GM19328 (cell line): Measurements from ENCODE around the gene RIN3.
A peak's percentile ranks its signal among the peaks of the same experiment; 100 is the strongest.

ENCODE experiments used
- ATAC-seq: cut with Tn5 transposase; IDR thresholded peaks from one replicate; pipeline ENCODE4 v1.9.1; 2021; ENCODE audit warnings: mild to moderate bottlenecking, moderate library complexity; ENCODE audit not compliant: unreplicated experiment

Gene RIN3

DNA sequence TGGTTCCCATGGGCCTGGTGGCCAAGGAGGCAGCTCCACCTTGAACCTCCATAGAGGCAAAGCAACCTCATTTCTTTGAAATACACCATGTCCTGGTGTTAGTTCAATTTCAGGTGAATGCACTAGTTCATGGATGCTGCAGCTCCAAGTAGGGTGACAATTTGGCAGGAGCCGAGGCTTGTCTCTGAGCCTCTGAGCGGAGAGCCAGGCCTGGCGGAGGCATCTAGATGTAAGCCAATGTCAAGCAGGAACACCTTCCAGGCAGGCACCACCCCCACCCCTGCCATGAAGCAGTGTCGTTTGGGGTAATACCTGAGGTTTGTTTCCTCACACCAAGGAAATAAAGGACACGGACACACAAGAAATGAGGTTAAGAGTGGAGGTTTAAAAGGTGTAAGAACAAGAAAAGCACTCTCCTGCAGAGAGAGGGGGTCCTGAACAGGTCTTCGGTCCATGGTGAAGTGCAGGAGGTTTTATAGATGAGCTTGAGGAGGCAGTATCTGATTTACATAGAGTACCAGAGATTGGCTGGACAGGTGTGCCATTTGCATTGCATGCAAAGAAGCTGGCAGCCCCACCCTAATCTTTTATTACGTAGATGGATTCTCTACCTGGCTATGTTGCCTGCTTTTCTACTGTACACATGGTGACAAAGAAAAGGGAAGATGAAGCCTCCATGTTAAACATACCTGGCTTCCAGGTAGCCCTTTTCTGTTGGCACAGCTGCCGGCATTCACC, 60.3 kb downstream of the RIN3 start:
- ATAC-seq, result no peak

DNA sequence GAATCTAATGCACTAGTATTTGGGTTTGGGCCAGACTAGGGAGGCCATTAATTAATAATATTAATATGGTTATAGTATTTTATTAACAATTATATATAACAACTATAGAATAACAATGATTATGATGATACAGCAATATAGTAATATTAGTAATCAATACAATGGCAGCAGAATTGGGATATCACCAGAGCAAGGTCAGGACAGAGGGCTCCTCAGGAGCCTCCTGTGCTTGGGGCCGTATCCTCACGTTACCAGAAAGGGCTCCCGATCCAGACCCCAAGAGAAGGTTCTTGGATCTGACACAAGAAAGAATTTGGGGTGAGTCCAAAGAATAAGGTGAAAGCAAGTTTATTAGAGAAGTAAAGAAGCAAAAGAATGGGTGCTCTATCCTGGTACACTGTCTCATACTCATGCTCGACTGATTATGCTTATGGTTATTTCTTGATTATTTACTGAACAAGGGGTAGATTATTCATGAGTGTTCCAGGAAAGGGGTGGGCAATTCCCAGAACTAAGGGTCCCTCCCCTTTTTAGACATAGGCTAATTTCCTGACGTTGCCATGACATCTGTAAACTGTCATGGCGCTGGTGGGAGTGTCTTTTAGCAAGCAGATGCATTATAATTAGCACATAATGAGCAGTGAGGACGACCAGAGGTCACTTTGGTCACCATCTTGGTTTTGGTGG, 61.6 kb downstream of the RIN3 start:
- ATAC-seq, result no peak

GRCh38 chr14:92575748-92576303, 62.2 kb downstream of the RIN3 start:
- ATAC-seq, result no peak

- peak; percentile 71 for ATAC-seq
Measured at GRCh38 chr14:92577321-92577742, 63.8 kb downstream of the RIN3 start.

DNA sequence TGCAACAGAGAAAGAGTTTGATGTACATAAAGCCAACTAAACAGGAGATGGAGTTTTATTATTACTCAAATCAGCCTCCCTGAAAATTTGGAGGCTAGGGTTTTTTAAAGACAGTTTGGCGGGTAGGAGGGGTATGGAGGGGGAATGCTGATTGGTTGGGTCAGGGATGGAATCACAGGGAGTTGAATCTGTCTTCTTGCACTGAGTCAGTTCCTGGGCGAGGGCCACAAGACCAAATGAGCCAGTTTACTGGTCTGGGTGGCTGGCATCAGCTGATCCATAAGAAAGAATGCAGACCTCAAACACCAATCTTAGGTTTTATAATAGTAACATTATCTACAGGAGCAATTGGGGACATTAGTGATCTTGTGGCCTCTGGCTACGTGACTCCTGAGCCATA, 64.9 kb downstream of the RIN3 start:
- ATAC-seq, result no peak

GRCh38 chr14:92579244-92579936, 65.8 kb downstream of the RIN3 start:
- ATAC-seq, result no peak

DNA sequence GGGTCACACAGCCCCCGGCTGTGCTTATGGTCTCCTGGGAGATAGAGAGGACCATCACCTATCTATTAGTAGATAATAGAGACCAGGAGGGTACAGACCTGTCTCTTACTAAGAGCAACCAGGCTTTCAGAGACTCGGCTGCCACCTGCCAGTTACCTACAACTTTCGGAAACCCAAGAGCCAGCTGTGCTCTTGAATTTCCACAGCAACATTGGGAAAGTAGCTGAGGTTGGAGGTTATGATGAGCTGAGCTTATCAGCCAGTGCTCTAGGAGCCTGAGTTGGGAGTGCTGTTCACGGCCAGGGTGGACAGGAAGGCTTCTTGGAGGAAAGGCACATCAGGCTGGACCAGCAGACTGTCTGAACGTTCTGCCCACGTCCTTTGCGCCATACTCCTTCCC, 67.6 kb downstream of the RIN3 start:
- ATAC-seq, result no peak

DNA sequence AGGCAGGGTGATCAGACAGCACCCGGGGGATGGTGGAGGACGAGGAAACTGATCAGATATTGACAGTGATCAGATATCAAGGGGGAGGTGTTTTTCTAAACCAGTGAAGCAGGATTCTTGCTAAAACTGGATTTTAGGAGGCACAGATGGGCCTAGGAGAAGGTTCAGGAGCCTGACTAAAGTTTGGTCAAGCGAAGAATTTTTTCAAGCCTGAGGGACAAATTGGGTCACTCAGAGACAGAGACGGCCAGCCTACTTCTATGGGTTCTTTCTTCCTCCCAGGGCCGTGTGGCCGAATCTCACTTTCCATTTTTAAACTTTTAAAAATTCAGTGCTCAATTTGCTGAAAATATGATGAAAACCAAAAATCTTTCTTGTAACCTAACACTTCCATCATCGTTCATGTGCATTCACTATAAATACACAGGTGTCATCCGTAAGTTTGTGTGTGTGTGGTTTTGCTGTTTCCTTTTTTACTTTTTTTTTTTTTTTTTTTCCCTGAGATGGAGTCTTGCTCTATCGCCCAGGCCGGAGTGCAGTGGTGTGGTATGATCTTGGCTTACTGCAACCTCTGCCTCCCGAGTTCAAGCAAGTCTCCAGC, 68.5 kb downstream of the RIN3 start:
- ATAC-seq, result no peak

DNA sequence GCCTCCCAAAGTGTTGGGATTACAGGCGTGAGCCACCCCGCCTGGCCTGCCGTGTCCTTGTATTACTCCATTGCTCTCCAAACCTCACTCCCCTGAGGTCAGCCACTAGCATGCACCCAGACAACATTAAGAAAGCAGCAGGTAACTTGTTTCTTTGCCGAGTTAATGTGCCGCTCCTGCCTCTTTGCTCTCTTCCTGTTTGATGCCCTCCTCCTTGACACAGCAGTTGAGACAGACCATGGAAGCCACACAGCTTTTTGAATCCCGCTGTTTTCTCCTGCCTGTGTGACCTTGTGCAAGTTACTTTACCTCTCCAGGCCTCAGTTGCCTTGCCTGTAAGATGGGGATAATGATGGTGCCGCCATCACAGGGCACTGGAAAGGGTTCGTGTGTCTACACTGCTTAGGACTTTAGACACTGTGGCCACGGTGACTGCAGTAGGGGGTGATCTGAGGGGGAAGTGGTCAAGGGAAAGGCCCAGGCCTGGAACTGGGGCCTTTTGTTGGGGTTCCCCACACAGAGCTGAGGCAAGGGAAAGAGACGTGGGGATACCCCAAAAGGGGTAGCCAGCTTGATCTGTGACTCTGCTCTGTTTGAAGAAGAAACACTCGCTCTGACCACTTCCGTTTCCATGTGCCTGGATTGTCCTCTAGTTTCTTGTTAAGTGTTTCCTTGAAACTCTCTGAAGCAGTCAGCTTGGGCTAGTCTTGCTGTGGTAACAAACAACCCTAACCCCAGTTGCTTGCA, 69.3 kb downstream of the RIN3 start:
- ATAC-seq, result no peak

GRCh38 chr14:92584220-92584619, 70.6 kb downstream of the RIN3 start:
- no peak for ATAC-seq

DNA sequence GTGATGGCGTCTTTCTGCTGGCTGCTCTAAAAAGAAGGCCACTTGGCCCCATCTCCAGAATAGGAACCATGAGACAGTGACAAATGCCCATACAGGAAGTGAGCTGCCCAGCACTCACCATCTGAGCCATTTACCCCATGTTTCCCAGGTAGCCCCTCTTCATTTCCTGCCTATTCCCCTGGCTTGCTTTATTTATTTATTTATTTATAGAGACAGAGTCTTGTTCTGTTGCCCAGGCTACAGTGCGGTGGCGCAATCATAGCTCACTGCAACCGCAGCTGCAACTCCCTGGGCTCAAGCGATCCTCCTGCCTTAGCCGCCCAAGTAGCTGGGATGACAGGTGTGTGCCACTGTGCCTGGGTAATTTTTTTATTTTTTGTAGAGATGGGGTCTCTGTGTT, 71.2 kb downstream of the RIN3 start:
- ATAC-seq, result no peak

GRCh38 chr14:92585981-92586937, 72.7 kb downstream of the RIN3 start:
- no peak for ATAC-seq

- no peak for ATAC-seq
Measured at GRCh38 chr14:92586963-92587699, 73.5 kb downstream of the RIN3 start.

- ATAC-seq, result no peak
Measured at GRCh38 chr14:92587700-92588085, 74.1 kb downstream of the RIN3 start.

DNA sequence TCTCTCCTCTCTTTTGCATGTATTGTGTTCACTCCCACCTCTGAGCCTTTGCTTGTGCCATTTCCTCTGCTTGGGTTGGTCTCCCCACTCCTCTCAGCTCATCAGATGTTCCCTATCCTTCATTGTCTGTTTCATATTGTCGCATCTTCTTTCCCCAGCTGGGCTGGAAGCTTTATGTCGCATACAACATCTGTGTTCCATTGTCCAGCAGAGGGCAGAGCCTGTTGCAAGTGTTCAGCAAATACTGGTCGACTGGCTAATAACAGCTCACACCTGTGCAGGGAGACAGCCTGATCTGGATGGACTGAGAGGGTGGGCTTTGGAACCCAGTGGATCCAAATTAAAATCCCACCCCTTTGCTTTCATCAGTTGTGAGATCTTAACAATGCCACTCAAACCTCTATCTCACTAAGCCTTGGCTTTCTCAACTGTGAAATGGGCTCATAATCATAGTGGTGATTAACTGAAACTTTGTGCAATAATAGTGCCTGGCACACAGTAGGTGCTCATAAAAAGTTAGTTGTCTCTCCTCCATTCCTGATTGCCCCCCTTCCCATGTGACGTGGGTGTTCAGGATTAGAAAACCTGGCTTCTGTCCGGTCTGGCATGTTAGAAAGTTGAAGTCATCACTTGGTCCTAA, 75.8 kb downstream of the RIN3 start:
- ATAC-seq, result no peak

GRCh38 chr14:92590176-92590575, 76.6 kb downstream of the RIN3 start:
- ATAC-seq, result no peak

DNA sequence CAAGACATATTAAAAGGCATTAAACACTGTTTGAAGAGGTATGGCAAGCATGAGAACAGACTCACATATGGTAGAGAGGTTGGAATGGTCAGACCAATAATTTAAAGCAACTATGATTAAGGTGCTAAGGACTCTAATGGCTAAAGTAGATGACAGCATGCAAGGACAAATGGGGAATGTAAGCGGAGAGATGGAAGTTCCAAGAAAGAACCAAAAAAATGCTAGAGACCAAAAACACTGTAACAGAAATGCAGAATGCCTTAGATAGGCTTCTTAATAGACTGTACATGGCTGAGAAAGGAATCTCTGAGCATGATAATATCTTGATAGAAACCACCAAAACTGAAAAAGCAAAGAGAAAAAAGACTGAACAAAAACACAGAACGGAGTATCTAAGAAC, 77.4 kb downstream of the RIN3 start:
- ATAC-seq, result no peak

- ATAC-seq, result no peak
Measured at GRCh38 chr14:92591346-92591745, 77.8 kb downstream of the RIN3 start.
